Esophagus mucosa (tissue), 1 donor: ENCODE measurements around the gene HCN4. TPM values are rescaled to one million over a fixed set of nuclear protein-coding genes. Genes with fewer than 3 reads are reported as not detected.

ENCODE experiments used
- ATAC-seq: fragments of 200-7000 bp; cut with Tn5 transposase; one replicate; pipeline ENCODE4 v1.9.1; 2020
- total RNA-seq: library from RNA; stranded (reverse); gene quantifications from one replicate; pipeline ENCODE4 v1.2.4, GENCODE V29; 2023
- donor health status: DM: yes; HTN: yes; CAD: no.

Gene HCN4
- total RNA-seq, 1 donor from 2014 or later, result not detected

- ATAC-seq, result no peak
These were observed 24.7 kb downstream of the HCN4 start for GRCh38 chr15:73344056-73344455.

- ATAC-seq, result no peak
These were observed 26.7 kb downstream of the HCN4 start for GRCh38 chr15:73341886-73342600.

- no peak for ATAC-seq
These were observed 28.1 kb downstream of the HCN4 start for GRCh38 chr15:73340502-73341192.

GRCh38 chr15:73338606-73339374, 30.0 kb downstream of the HCN4 start:
- no peak for ATAC-seq

- no peak for ATAC-seq
These were observed 30.7 kb downstream of the HCN4 start for GRCh38 chr15:73338058-73338457.

- no peak for ATAC-seq
These were observed 31.6 kb downstream of the HCN4 start for GRCh38 chr15:73337187-73337586.

GRCh38 chr15:73336756-73337155, 32.0 kb downstream of the HCN4 start:
- ATAC-seq, result no peak

GRCh38 chr15:73335471-73335870, 33.3 kb downstream of the HCN4 start:
- ATAC-seq, result no peak

GRCh38 chr15:73335026-73335425, 33.7 kb downstream of the HCN4 start:
- ATAC-seq, result no peak

- no peak for ATAC-seq
These were observed 34.7 kb downstream of the HCN4 start for GRCh38 chr15:73334086-73334485.

GRCh38 chr15:73333001-73333400, 35.8 kb downstream of the HCN4 start:
- ATAC-seq, result no peak

- ATAC-seq, result no peak
These were observed 36.5 kb downstream of the HCN4 start for GRCh38 chr15:73331991-73332925.

- no peak for ATAC-seq
These were observed 37.3 kb downstream of the HCN4 start for GRCh38 chr15:73331501-73331900.

GRCh38 chr15:73330206-73331051, 38.3 kb downstream of the HCN4 start:
- ATAC-seq, result no peak

- ATAC-seq, result no peak
These were observed 39.1 kb downstream of the HCN4 start for GRCh38 chr15:73329501-73330200.

- no peak for ATAC-seq
These were observed 39.8 kb downstream of the HCN4 start for GRCh38 chr15:73328981-73329380.

GRCh38 chr15:73328149-73328820, 40.5 kb downstream of the HCN4 start:
- ATAC-seq, result no peak

- ATAC-seq, result no peak
These were observed 42.6 kb downstream of the HCN4 start for GRCh38 chr15:73326157-73326556.

GRCh38 chr15:73325191-73325861, 43.4 kb downstream of the HCN4 start:
- no peak for ATAC-seq
